A549 (cell line): ENCODE data around the gene EPN3. TPM values are rescaled to one million over a fixed set of nuclear protein-coding genes. Genes with fewer than 3 reads are reported as not detected.

Experiments
- ATAC-seq, 2 experiments: fragments of 200-7000 bp in 1 of 2; fragments of >200 bp in 1 of 2; cut with Nextera tagmentation in 1 of 2; cut with Tn5 transposase in 1 of 2; 3 replicates each; pipeline versions ENCODE4 v1.8.0 to v1.9.1; 2018 to 2020; ENCODE audit warnings: mild to moderate bottlenecking in 1 of 2, moderate library complexity in 1 of 2
- CTCF ChIA-PET: fragments of 300-600 bp; sonication (Branson Sonifier 250); formaldehyde crosslinking; extraction: SDS; loops from one replicate; lab custom pipeline; 2021; ENCODE audit warnings: antibody characterized with exemption, inconsistent platforms; lab: Yijun Ruan, JAX
- POLR2A ChIA-PET: fragments of 350-600 bp; formaldehyde crosslinking; extraction: SDS; loops from one replicate; lab custom pipeline; 2021; ENCODE audit warnings: antibody characterized with exemption, inconsistent platforms; lab: Yijun Ruan, JAX
- DNase-seq, 2 experiments: peaks; one replicate each; pipeline versions ENCODE4 v3.0.0 to v3.0.0-alpha.2; 2011 to 2016; ENCODE audit warnings: low read depth in 1 of 2, low spot score in 1 of 2
- FAIRE-seq: peaks from 2 replicates; lab custom pipeline; 2011; peaks lifted over from hg19 to GRCh38; lab: Jason Lieb, UNC
- H3K27ac ChIP-seq, 2 experiments: fragments of >200 bp; sonication (Bioruptor Twin); formaldehyde crosslinking; 3 replicates each; pipeline ENCODE4 v1.5.1; 2016 to 2017
- H3K4me1 ChIP-seq: fragments of >200 bp; sonication (Bioruptor Twin); formaldehyde crosslinking; 3 replicates; pipeline ENCODE4 v1.6.1; 2016
- H3K4me2 ChIP-seq: fragments of >200 bp; sonication (Bioruptor Twin); formaldehyde crosslinking; 3 replicates; pipeline ENCODE4 v1.6.1; 2016
- H3K4me3 ChIP-seq: fragments of >200 bp; sonication (Bioruptor Twin); formaldehyde crosslinking; 3 replicates; pipeline ENCODE4 v1.5.1; 2016
- H3K9me3 ChIP-seq: fragments of >200 bp; sonication (Bioruptor Twin); formaldehyde crosslinking; 3 replicates; pipeline ENCODE4 v1.6.1; 2016
- BCL3 ChIP-seq: fragments of >200 bp; sonication (Bioruptor Twin); formaldehyde crosslinking; IDR thresholded peaks from 3 replicates; pipeline ENCODE4 v1.6.1; 2016
- CEBPB ChIP-seq, 2 experiments: fragments of >200 bp in 1 of 2; sonication (Bioruptor Twin) in 1 of 2; formaldehyde crosslinking in 1 of 2; IDR thresholded peaks; 2 replicates each; pipeline ENCODE4 v1.6.1; 2012 to 2016
- CTCF ChIP-seq: fragments of >200 bp; sonication (Bioruptor Twin); formaldehyde crosslinking; IDR thresholded peaks from 3 replicates; pipeline ENCODE4 v1.5.1; 2016
- E2F6 ChIP-seq: IDR thresholded peaks from 2 replicates; pipeline ENCODE4 v1.6.1; 2012; ENCODE audit warnings: low read depth, borderline replicate concordance
- EHF ChIP-seq: fragments of 250-450 bp; sonication (Bioruptor Pico); IDR thresholded peaks from 2 replicates; pipeline ENCODE4 v1.5.0; 2020; ENCODE audit warnings: mild to moderate bottlenecking
- ELK1 ChIP-seq: fragments of 150-350 bp; IDR thresholded peaks from 2 replicates; pipeline ENCODE4 v1.6.1; 2014; ENCODE audit warnings: low read depth, mild to moderate bottlenecking, low read length
- FOSL2 ChIP-seq, 2 experiments: fragments of 450-650 bp in 1 of 2; fragments of >200 bp in 1 of 2; sonication (Bioruptor Twin) in 1 of 2; formaldehyde crosslinking; IDR thresholded peaks; 2 replicates each; pipeline versions ENCODE4 v1.5.0 to v1.6.1; 2016 to 2020; ENCODE audit warnings: mild to moderate bottlenecking in 1 of 2, moderate library complexity in 1 of 2
- HES2 ChIP-seq: fragments of >200 bp; sonication (Bioruptor Twin); formaldehyde crosslinking; IDR thresholded peaks from 2 replicates; pipeline ENCODE4 v1.6.1; 2016
- HEYL ChIP-seq: fragments of 250-450 bp; sonication (Bioruptor Pico); IDR thresholded peaks from 2 replicates; pipeline ENCODE4 v1.8.0; 2021; ENCODE audit warnings: mild to moderate bottlenecking, moderate library complexity
- HMGXB4 ChIP-seq: fragments of 250-450 bp; sonication (Bioruptor Pico); IDR thresholded peaks from 2 replicates; pipeline ENCODE4 v1.5.0; 2021; ENCODE audit warnings: mild to moderate bottlenecking, moderate library complexity, borderline replicate concordance
- JUN ChIP-seq, 2 experiments: fragments of >200 bp; sonication (Bioruptor Twin); formaldehyde crosslinking; IDR thresholded peaks; 2 replicates in 1 of 2; 3 replicates in 1 of 2; pipeline ENCODE4 v1.6.1; 2016 to 2017
- KDM1A ChIP-seq: fragments of 200-600 bp; sonication (generic); IDR thresholded peaks from 2 replicates; pipeline ENCODE4 v1.6.1; 2016; ENCODE audit warnings: low read depth, mild to moderate bottlenecking
- MYC ChIP-seq: IDR thresholded peaks from 2 replicates; pipeline ENCODE4 v1.6.1; 2012; ENCODE audit warnings: mild to moderate bottlenecking, inconsistent platforms, low read length, improper control_type of control experiment, borderline replicate concordance
- NPAS2 ChIP-seq: fragments of 250-450 bp; sonication (Bioruptor Pico); IDR thresholded peaks from 2 replicates; pipeline ENCODE4 v1.8.0; 2022; ENCODE audit warnings: mild to moderate bottlenecking, moderate library complexity, borderline replicate concordance
- NR3C1 ChIP-seq: fragments of >200 bp; sonication (Bioruptor Twin); formaldehyde crosslinking; IDR thresholded peaks from 3 replicates; pipeline ENCODE4 v1.6.1; 2017
- PBX3 ChIP-seq: IDR thresholded peaks from 2 replicates; pipeline ENCODE4 v1.6.1; 2012
- RAD21 ChIP-seq, 2 experiments: fragments of >200 bp in 1 of 2; sonication (Bioruptor Twin) in 1 of 2; formaldehyde crosslinking in 1 of 2; IDR thresholded peaks in 1 of 2; conservative IDR thresholded peaks in 1 of 2; 2 replicates in 1 of 2; 3 replicates in 1 of 2; pipeline ENCODE4 v1.6.1; 2012 to 2018; ENCODE audit warnings: inconsistent platforms in 1 of 2
- SREBF2 ChIP-seq: fragments of 450-650 bp; IDR thresholded peaks from 2 replicates; pipeline ENCODE4 v1.6.1; 2014; ENCODE audit warnings: mild to moderate bottlenecking, moderate library complexity
- ZC3H11A ChIP-seq: fragments of 450-650 bp; IDR thresholded peaks from 2 replicates; pipeline ENCODE4 v1.6.1; 2014; ENCODE audit warnings: antibody characterized with exemption, mild to moderate bottlenecking
- ZNF302 ChIP-seq: fragments of 250-450 bp; sonication (Bioruptor Pico); IDR thresholded peaks from 2 replicates; pipeline ENCODE4 v1.9.0; 2021; ENCODE audit warnings: inconsistent platforms, mild to moderate bottlenecking, moderate library complexity
- whole genome bisulfite sequencing: methylation state at CpG from one replicate; pipeline ENCODE4 v1.1.6; 2017; ENCODE audit errors: missing lambda C conversion rate; 5-methylcytosine and 5-hydroxymethylcytosine counted together
- polyA plus RNA-seq, 4 experiments: library from polyadenylated mRNA; depleted of rRNA in 3 of 4; stranded (reverse); fragments of >200 nt; fragmentation: RNase III in 1 of 4; extraction: RNeasy Plus Mini Kit Qiagen cat#74134 plus additional on column Dnase treatment in 1 of 4; gene quantifications; 2 replicates in 3 of 4; 3 replicates in 1 of 4; pipeline ENCODE4 v1.2.3, GENCODE V29; 2011 to 2017

The EPN3 gene
- polyA plus RNA-seq, 2 of the 4 experiments (the other 2 are of a cell fraction), result 0.13 to 0.18 TPM

- Histone ChIP-seq H3K4me3 (no peak overlapping the region), H3K4me1 (no peaks in the 10 kb centered on the region), H3K27ac (no peak overlapping the region), H3K4me2 (no peak overlapping the region), H3K9me3 (no peaks in the 10 kb centered on the region)
- ATAC-seq (no peak), FAIRE-seq (no peak), DNase-seq (no peak)
- 77% methylated on average over 10 of the region's 10 CpGs for WGBS
- CTCF ChIA-PET, result interaction anchor here (0.6 to 1.7 kb wide), 15 partner anchors 10 to 420 kb away, joined by 3 to 7 read pairs (median 4); no protein-coding TSS in a partner anchor
- POLR2A ChIA-PET, result no interaction called here
- TF ChIP-seq ELK1, result no peak
- no peak for TF ChIP-seq HMGXB4 (CRISPR knock-in tag)
- TF ChIP-seq ZNF302 (CRISPR knock-in tag), result no peak
- no peak for TF ChIP-seq RAD21 (conservative IDR thresholded peaks at IDR 0.05 in 1 of 2, IDR thresholded peaks at IDR 0.05 in 1 of 2)
- no peak for TF ChIP-seq CEBPB (IDR thresholded peaks at IDR 0.05)
- no peak for TF ChIP-seq SREBF2
- no peak for TF ChIP-seq NR3C1
- TF ChIP-seq NPAS2 (CRISPR knock-in tag), result no peak
- TF ChIP-seq CTCF, result no peak
- no peak for TF ChIP-seq BCL3
- no peak for TF ChIP-seq E2F6
- TF ChIP-seq EHF (CRISPR knock-in tag), result no peak
- no peak for TF ChIP-seq FOSL2 (IDR thresholded peaks at IDR 0.05)
- TF ChIP-seq FOSL2 (CRISPR knock-in tag; IDR thresholded peaks at IDR 0.05), result no peak
- no peak for TF ChIP-seq PBX3
- TF ChIP-seq KDM1A, result no peak
- no peak for TF ChIP-seq ZC3H11A
- TF ChIP-seq HEYL (CRISPR knock-in tag), result no peak
- no peak for TF ChIP-seq JUN (IDR thresholded peaks at IDR 0.05)
- no peak for TF ChIP-seq MYC
- no peak for TF ChIP-seq HES2
- TF ChIP-seq, all 56 proteins: peak for 0
These were observed 56.7 kb downstream of the EPN3 start for GRCh38 chr17:50589095-50589705.
